Astrocyte (in vitro differentiated cells and primary cell): ENCODE results near the gene GRAMD1B. TPM values are rescaled to one million over a fixed set of nuclear protein-coding genes. Genes with fewer than 3 reads are reported as not detected.
"Not testable (repeated sequence)": the region's sequence is repeated elsewhere in the genome, so short reads cannot be mapped to it uniquely, and the experiment has no call there.

Experiments used
- DNase-seq: peaks from one replicate; pipeline ENCODE4 v3.0.0-alpha.2; 2010; ENCODE audit warnings: low read depth
- FAIRE-seq: peaks from 2 replicates; lab custom pipeline; 2011; peaks lifted over from hg19 to GRCh38; lab: Jason Lieb, UNC
- H2AFZ ChIP-seq: 2 replicates; pipeline ENCODE4 v1.6.0; 2012; ENCODE audit warnings: low read depth, low read length, inconsistent platforms
- H3K27ac ChIP-seq: 2 replicates; pipeline ENCODE4 v1.5.1; 2011; ENCODE audit warnings: low read depth, low read length, inconsistent platforms
- H3K27me3 ChIP-seq: 2 replicates; pipeline ENCODE4 v1.6.0; 2011; ENCODE audit warnings: low read length, inconsistent platforms; ENCODE audit not compliant: insufficient read depth
- H3K36me3 ChIP-seq: 2 replicates; pipeline ENCODE4 v1.5.1; 2011; ENCODE audit warnings: low read length, inconsistent platforms; ENCODE audit not compliant: insufficient read depth
- H3K4me1 ChIP-seq: 2 replicates; pipeline ENCODE4 v1.5.1; 2011; ENCODE audit warnings: low read length, inconsistent platforms; ENCODE audit not compliant: insufficient read depth
- H3K4me2 ChIP-seq: 2 replicates; pipeline ENCODE4 v1.6.0; 2012; ENCODE audit warnings: low read length, inconsistent platforms
- H3K4me3 ChIP-seq: 2 replicates; pipeline ENCODE4 v1.5.1; 2011; ENCODE audit warnings: low read depth, mild to moderate bottlenecking, low read length, inconsistent platforms; ENCODE audit not compliant: insufficient read depth
- H3K79me2 ChIP-seq: 2 replicates; pipeline ENCODE4 v1.6.0; 2012; ENCODE audit warnings: mild to moderate bottlenecking, low read length, inconsistent platforms; ENCODE audit not compliant: insufficient read depth
- H3K9ac ChIP-seq: 2 replicates; pipeline ENCODE4 v1.6.0; 2012; ENCODE audit warnings: mild to moderate bottlenecking, low read length, inconsistent platforms
- H3K9me3 ChIP-seq: 2 replicates; pipeline ENCODE4 v1.5.1; 2012; ENCODE audit warnings: low read depth, mild to moderate bottlenecking, low read length, inconsistent platforms; ENCODE audit not compliant: insufficient read depth
- H4K20me1 ChIP-seq: 2 replicates; pipeline ENCODE4 v1.6.0; 2012; ENCODE audit warnings: low read length, inconsistent platforms; ENCODE audit not compliant: insufficient read depth
- H3K27ac Mint-ChIP-seq: one replicate; pipeline ENCODE4 v1.8.0; 2021; ENCODE audit warnings: mild to moderate bottlenecking, mixed read lengths; ENCODE audit not compliant: unreplicated experiment
- H3K27me3 Mint-ChIP-seq: one replicate; pipeline ENCODE4 v1.8.0; 2021; ENCODE audit warnings: low read depth, mixed read lengths; ENCODE audit not compliant: unreplicated experiment
- H3K36me3 Mint-ChIP-seq: one replicate; pipeline ENCODE4 v1.8.0; 2021; ENCODE audit warnings: low read depth, mixed read lengths; ENCODE audit not compliant: unreplicated experiment
- H3K4me1 Mint-ChIP-seq: one replicate; pipeline ENCODE4 v1.8.0; 2021; ENCODE audit warnings: low read depth, mixed read lengths; ENCODE audit not compliant: unreplicated experiment
- H3K4me3 Mint-ChIP-seq: one replicate; pipeline ENCODE4 v1.8.0; 2021; ENCODE audit warnings: mild to moderate bottlenecking, moderate library complexity, mixed read lengths; ENCODE audit not compliant: unreplicated experiment
- H3K9me3 Mint-ChIP-seq: one replicate; pipeline ENCODE4 v1.8.0; 2021; ENCODE audit warnings: mild to moderate bottlenecking, mixed read lengths; ENCODE audit not compliant: unreplicated experiment
- EZH2 ChIP-seq: IDR thresholded peaks from 2 replicates; pipeline ENCODE4 v1.6.1; 2012; ENCODE audit warnings: mild to moderate bottlenecking, low read length, inconsistent platforms; ENCODE audit not compliant: insufficient read depth
- total RNA-seq: library from RNA; stranded (reverse); gene quantifications from 2 replicates; pipeline ENCODE4 v1.2.1, GENCODE V29; 2021
- TF ChIP-seq, protein P1 (sequence below): IDR thresholded peaks from 2 replicates; pipeline ENCODE4 v1.5.1; 2011; ENCODE audit warnings: low read depth, mild to moderate bottlenecking, inconsistent platforms, low read length, moderate library complexity; ENCODE audit not compliant: insufficient read depth

Gene GRAMD1B
- total RNA-seq, 1 donor from 2014 or later, result 6.5 TPM

DNA sequence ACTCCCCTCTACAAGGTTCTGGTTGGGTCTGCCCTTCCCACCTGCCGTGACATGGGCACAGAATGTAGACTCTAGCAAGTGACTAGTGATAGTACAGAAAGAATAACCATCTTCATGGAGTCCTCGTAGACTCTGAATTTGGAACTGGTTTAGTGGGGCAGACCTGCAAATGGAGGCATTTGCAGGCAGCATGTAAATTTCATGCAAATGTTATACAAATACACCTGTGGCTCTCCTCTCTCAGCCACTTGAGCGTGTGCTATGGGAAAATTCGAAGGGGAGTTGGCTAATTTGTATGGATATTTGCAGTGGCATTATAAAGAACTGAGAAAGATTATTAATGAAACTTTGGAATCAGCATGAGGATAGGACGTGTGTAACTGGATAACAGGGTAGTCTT, 139.3 kb downstream of the GRAMD1B start:
- Histone ChIP-seq H3K4me2 (no peak overlapping the region), H3K27ac (no peak overlapping the region), H3K4me1 (no peaks in the 10 kb centered on the region), H2AFZ (no peak overlapping the region), H3K9ac (no peak overlapping the region), H3K27me3 (no peaks in the 10 kb centered on the region), H3K79me2 (no peaks in the 10 kb centered on the region), H3K4me3 (no peak overlapping the region), H4K20me1 (peaks cover under 1% of the 10 kb centered on the region), H3K9me3 (no peaks in the 10 kb centered on the region), H3K36me3 (no peaks in the 10 kb centered on the region)
- Mint-ChIP-seq H3K27me3 (no peaks in the 10 kb centered on the region), H3K36me3 (peaks cover 2% of the 10 kb centered on the region), H3K27ac (no peak overlapping the region), H3K4me3 (no peak overlapping the region), H3K9me3 (no peaks in the 10 kb centered on the region), H3K4me1 (peaks cover 6% of the 10 kb centered on the region)
- DNase-seq (no peak), FAIRE-seq (no peak)
- TF ChIP-seq, protein P1, sequence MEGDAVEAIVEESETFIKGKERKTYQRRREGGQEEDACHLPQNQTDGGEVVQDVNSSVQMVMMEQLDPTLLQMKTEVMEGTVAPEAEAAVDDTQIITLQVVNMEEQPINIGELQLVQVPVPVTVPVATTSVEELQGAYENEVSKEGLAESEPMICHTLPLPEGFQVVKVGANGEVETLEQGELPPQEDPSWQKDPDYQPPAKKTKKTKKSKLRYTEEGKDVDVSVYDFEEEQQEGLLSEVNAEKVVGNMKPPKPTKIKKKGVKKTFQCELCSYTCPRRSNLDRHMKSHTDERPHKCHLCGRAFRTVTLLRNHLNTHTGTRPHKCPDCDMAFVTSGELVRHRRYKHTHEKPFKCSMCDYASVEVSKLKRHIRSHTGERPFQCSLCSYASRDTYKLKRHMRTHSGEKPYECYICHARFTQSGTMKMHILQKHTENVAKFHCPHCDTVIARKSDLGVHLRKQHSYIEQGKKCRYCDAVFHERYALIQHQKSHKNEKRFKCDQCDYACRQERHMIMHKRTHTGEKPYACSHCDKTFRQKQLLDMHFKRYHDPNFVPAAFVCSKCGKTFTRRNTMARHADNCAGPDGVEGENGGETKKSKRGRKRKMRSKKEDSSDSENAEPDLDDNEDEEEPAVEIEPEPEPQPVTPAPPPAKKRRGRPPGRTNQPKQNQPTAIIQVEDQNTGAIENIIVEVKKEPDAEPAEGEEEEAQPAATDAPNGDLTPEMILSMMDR, result no peak
- no peak for TF ChIP-seq EZH2

DNA sequence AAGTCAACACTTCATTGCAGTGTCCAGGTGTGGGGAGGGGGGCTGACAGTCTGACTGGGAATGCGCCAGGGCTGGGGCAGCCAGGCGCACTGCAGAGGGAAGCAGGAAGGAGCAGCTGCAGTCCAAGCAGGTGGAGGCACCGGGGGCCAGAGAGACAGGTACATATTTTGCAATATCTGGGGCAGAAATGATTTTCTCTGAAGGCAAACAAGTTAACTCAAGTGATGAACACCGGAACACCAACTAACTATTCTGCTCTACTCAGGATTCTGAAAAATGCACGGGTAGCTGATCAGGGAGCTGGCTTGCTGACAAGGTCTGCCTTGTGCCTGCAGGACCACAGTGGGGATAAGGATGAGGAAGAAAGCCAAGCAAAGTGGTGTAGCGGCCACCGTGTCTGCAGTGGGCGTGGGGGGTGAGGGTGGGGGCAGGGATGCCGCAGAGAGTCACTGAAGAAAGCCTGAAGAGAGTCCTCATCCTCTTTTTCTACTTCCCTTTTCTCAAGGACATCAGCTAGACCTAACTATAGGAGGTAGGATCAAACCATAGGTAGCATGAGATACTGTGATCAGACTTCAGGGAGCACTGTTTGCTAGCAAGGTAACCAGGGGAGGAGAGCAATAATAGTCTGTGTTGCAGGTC, 141.0 kb downstream of the GRAMD1B start:
- FAIRE-seq (no peak), DNase-seq (no peak)
- Histone ChIP-seq H3K36me3 (no peaks in the 10 kb centered on the region), H3K27ac (no peak overlapping the region), H3K4me3 (no peak overlapping the region), H3K4me1 (no peaks in the 10 kb centered on the region), H4K20me1 (peaks cover 11% of the 10 kb centered on the region), H3K4me2 (no peak overlapping the region), H3K27me3 (peaks cover 4% of the 10 kb centered on the region), H2AFZ (no peak overlapping the region), H3K9ac (no peak overlapping the region), H3K79me2 (no peaks in the 10 kb centered on the region), H3K9me3 (no peaks in the 10 kb centered on the region)
- Mint-ChIP-seq H3K4me3 (no peak overlapping the region), H3K36me3 (peaks cover 2% of the 10 kb centered on the region), H3K27me3 (peaks cover 5% of the 10 kb centered on the region), H3K27ac (no peak overlapping the region), H3K4me1 (peaks cover 4% of the 10 kb centered on the region), H3K9me3 (no peaks in the 10 kb centered on the region)
- no peak for TF ChIP-seq EZH2
- TF ChIP-seq, protein P1, result no peak

DNA sequence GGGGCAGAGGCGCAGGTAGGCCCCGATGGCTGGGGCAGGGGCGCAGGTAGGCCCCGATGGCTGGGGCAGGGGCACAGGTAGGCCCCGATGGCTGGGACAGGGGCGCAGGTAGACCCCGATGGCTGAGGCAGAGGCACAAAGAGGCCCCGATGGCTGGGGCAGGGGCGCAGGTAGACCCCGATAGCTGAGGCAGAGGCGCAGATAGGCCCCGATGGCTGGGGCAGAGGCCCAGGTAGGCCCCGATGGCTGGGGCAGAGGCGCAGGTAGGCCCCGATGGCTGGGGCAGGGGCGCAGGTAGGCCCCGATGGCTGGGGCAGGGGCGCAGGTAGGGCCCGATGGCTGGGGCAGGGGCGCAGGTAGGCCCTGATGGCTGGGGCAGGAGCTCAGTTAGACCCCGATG, 142.7 kb downstream of the GRAMD1B start:
- H3K36me3 ChIP-seq, DNase-seq, H3K9me3 Mint-ChIP-seq, FAIRE-seq, H3K27me3 Mint-ChIP-seq, H3K9me3 ChIP-seq, H3K4me3 ChIP-seq, H3K27ac ChIP-seq, H3K4me1 Mint-ChIP-seq, H3K27ac Mint-ChIP-seq, H3K79me2 ChIP-seq, H3K36me3 Mint-ChIP-seq, H3K4me1 ChIP-seq, H2AFZ ChIP-seq, H3K4me2 ChIP-seq, H3K4me3 Mint-ChIP-seq, H3K27me3 ChIP-seq, H3K9ac ChIP-seq: not testable (repeated sequence)
- H4K20me1 ChIP-seq, result peaks cover 11% of the 10 kb centered on the region
